Neural progenitor cell (in vitro differentiated cells): ENCODE data around the gene RUNX1. TPM values are rescaled to one million over a fixed set of nuclear protein-coding genes. Genes with fewer than 3 reads are reported as not detected.

Source experiments
- DNase-seq: peaks from one replicate; pipeline ENCODE4 v3.0.0-alpha.2; 2016; ENCODE audit warnings: low spot score
- H2AFZ ChIP-seq: fragments of 200-600 bp; sonication (generic); replicated peaks from 2 replicates; pipeline ENCODE4 v1.6.1; 2016; ENCODE audit warnings: antibody characterized with exemption
- H3F3A ChIP-seq: fragments of 200-600 bp; sonication (generic); 2 replicates; pipeline ENCODE4 v1.6.1; 2016; ENCODE audit warnings: antibody characterized with exemption, low read depth
- H3K27ac ChIP-seq: fragments of 200-600 bp; sonication (generic); 2 replicates; pipeline ENCODE4 v1.5.1; 2016; ENCODE audit warnings: mild to moderate bottlenecking
- H3K27me3 ChIP-seq: fragments of 200-600 bp; sonication (generic); 2 replicates; pipeline ENCODE4 v1.6.1; 2016; ENCODE audit warnings: mild to moderate bottlenecking, moderate library complexity
- H3K36me3 ChIP-seq: fragments of 200-600 bp; sonication (generic); 2 replicates; pipeline ENCODE4 v1.5.1; 2016
- H3K4me1 ChIP-seq: fragments of 200-600 bp; sonication (generic); 2 replicates; pipeline ENCODE4 v1.6.1; 2016; ENCODE audit warnings: mixed run types
- H3K4me2 ChIP-seq: fragments of 200-600 bp; sonication (generic); 2 replicates; pipeline ENCODE4 v1.6.1; 2016
- H3K4me3 ChIP-seq: fragments of 200-600 bp; sonication (generic); 2 replicates; pipeline ENCODE4 v1.5.1; 2016
- H3K79me2 ChIP-seq: fragments of 200-600 bp; sonication (generic); 2 replicates; pipeline ENCODE4 v1.6.1; 2016; ENCODE audit warnings: low read depth
- H3K9ac ChIP-seq: fragments of 200-600 bp; sonication (generic); 2 replicates; pipeline ENCODE4 v1.6.1; 2016
- H3K9me3 ChIP-seq: fragments of 200-600 bp; sonication (generic); 2 replicates; pipeline ENCODE4 v1.5.1; 2016; ENCODE audit warnings: low read depth
- H4K20me1 ChIP-seq: fragments of 200-600 bp; sonication (generic); 2 replicates; pipeline ENCODE4 v1.6.1; 2016; ENCODE audit warnings: low read depth
- H3K27ac Mint-ChIP-seq: 3 replicates; pipeline ENCODE4 v1.8.0; 2021; ENCODE audit warnings: mixed read lengths
- H3K27me3 Mint-ChIP-seq: 2 replicates; pipeline ENCODE4 v1.8.0; 2022; ENCODE audit warnings: low read depth, mild to moderate bottlenecking, inconsistent platforms, moderate library complexity, mixed read lengths; ENCODE audit not compliant: insufficient read depth
- H3K36me3 Mint-ChIP-seq: 3 replicates; pipeline ENCODE4 v1.8.0; 2021; ENCODE audit warnings: mixed read lengths
- H3K4me1 Mint-ChIP-seq: 3 replicates; pipeline ENCODE4 v1.8.0; 2021; ENCODE audit warnings: mixed read lengths
- H3K4me3 Mint-ChIP-seq: 3 replicates; pipeline ENCODE4 v1.8.0; 2021; ENCODE audit warnings: mild to moderate bottlenecking, moderate library complexity, mixed read lengths
- H3K9me3 Mint-ChIP-seq: 3 replicates; pipeline ENCODE4 v1.8.0; 2020; ENCODE audit warnings: mixed read lengths
- CTCF ChIP-seq: fragments of 200-600 bp; sonication (generic); IDR thresholded peaks from 2 replicates; pipeline ENCODE4 v1.5.1; 2017; ENCODE audit warnings: antibody characterized with exemption, mild to moderate bottlenecking
- EZH2 ChIP-seq: fragments of 200-600 bp; sonication (generic); IDR thresholded peaks from 2 replicates; pipeline ENCODE4 v1.6.1; 2017; ENCODE audit warnings: antibody characterized with exemption, mild to moderate bottlenecking, moderate library complexity
- EZH2phosphoT487 ChIP-seq: fragments of 200-600 bp; sonication (generic); IDR thresholded peaks from 2 replicates; pipeline ENCODE4 v1.6.1; 2017; ENCODE audit warnings: antibody characterized with exemption
- total RNA-seq: library from RNA; depleted of rRNA; stranded (reverse); fragments of >200 nt; gene quantifications from 2 replicates; pipeline ENCODE4 v1.2.3, GENCODE V29; 2015; ENCODE audit warnings: low replicate concordance

The RUNX1 gene
- total RNA-seq, 1 donor from 2014 or later: 0.09 TPM

GRCh38 chr21:35039595-35040289 lies 9.4 kb downstream of the RUNX1 start:
- Histone ChIP-seq H3K36me3 (no peaks in the 10 kb centered on the region), H2AFZ (no peak overlapping the region), H3K4me2 (no peak overlapping the region), H3F3A (no peaks in the 10 kb centered on the region), H3K9ac (no peak overlapping the region), H3K79me2 (no peaks in the 10 kb centered on the region), H3K9me3 (no peaks in the 10 kb centered on the region), H3K4me1 (peaks cover 10% of the 10 kb centered on the region), H3K27me3 (no peaks in the 10 kb centered on the region), H4K20me1 (no peaks in the 10 kb centered on the region), H3K27ac (no peak overlapping the region), H3K4me3 (no peak overlapping the region)
- no peaks in the 10 kb centered on the region for H3K27me3 Mint-ChIP-seq
- peaks cover 7% of the 10 kb centered on the region for H3K4me1 Mint-ChIP-seq
- H3K4me3 Mint-ChIP-seq: no peak overlapping the region
- no peaks in the 10 kb centered on the region for H3K9me3 Mint-ChIP-seq
- H3K36me3 Mint-ChIP-seq: no peaks in the 10 kb centered on the region
- DNase-seq: no peak
- TF ChIP-seq EZH2phosphoT487: no peak
- TF ChIP-seq CTCF: no peak
- TF ChIP-seq EZH2: no peak
- no peak overlapping the region for H3K27ac Mint-ChIP-seq

GRCh38 chr21:35038772-35039319 lies 10.3 kb downstream of the RUNX1 start:
- H3K27ac ChIP-seq: no peak overlapping the region
- H3K4me3 Mint-ChIP-seq: no peak overlapping the region
- H3K4me1 Mint-ChIP-seq: peaks cover 3% of the 10 kb centered on the region
- H3K79me2 ChIP-seq: no peaks in the 10 kb centered on the region
- no peak for DNase-seq
- no peak overlapping the region for H3K4me3 ChIP-seq
- no peaks in the 10 kb centered on the region for H3F3A ChIP-seq
- no peaks in the 10 kb centered on the region for H3K36me3 ChIP-seq
- no peak overlapping the region for H3K4me2 ChIP-seq
- no peaks in the 10 kb centered on the region for H3K36me3 Mint-ChIP-seq
- no peaks in the 10 kb centered on the region for H4K20me1 ChIP-seq
- H3K9ac ChIP-seq: no peak overlapping the region
- H3K27ac Mint-ChIP-seq: no peak overlapping the region
- H3K9me3 Mint-ChIP-seq: no peaks in the 10 kb centered on the region
- peaks cover 2% of the 10 kb centered on the region for H3K27me3 Mint-ChIP-seq
- H2AFZ ChIP-seq: no peak overlapping the region
- no peaks in the 10 kb centered on the region for H3K9me3 ChIP-seq
- H3K27me3 ChIP-seq: no peaks in the 10 kb centered on the region
- peaks cover 1% of the 10 kb centered on the region for H3K4me1 ChIP-seq
- TF ChIP-seq EZH2: no peak
- TF ChIP-seq EZH2phosphoT487: no peak
- no peak for TF ChIP-seq CTCF

GRCh38 chr21:35037384-35037765 lies 11.7 kb downstream of the RUNX1 start:
- Histone ChIP-seq H3K4me3 (no peak overlapping the region), H3K79me2 (no peaks in the 10 kb centered on the region), H3K9ac (no peak overlapping the region), H3K27ac (no peak overlapping the region), H3K36me3 (no peaks in the 10 kb centered on the region), H4K20me1 (no peaks in the 10 kb centered on the region), H3K4me2 (no peak overlapping the region), H3K4me1 (no peaks in the 10 kb centered on the region), H2AFZ (no peak overlapping the region), H3F3A (no peaks in the 10 kb centered on the region), H3K27me3 (no peaks in the 10 kb centered on the region), H3K9me3 (no peaks in the 10 kb centered on the region)
- Mint-ChIP-seq H3K4me3 (no peak overlapping the region), H3K27me3 (peaks cover 2% of the 10 kb centered on the region), H3K9me3 (no peaks in the 10 kb centered on the region), H3K4me1 (peaks cover 3% of the 10 kb centered on the region), H3K27ac (no peak overlapping the region), H3K36me3 (no peaks in the 10 kb centered on the region)
- no peak for DNase-seq
- no peak for TF ChIP-seq CTCF
- TF ChIP-seq EZH2phosphoT487: no peak
- TF ChIP-seq EZH2: no peak
